ENCODE results near the gene HYLS1. TPM values are rescaled to one million over a fixed set of nuclear protein-coding genes. Genes with fewer than 3 reads are reported as not detected.

HYLS1 gene
- total RNA-seq, 1 donor from 2014 or later = 3.7 TPM

GRCh38 chr11:125930076-125930450, 42.6 kb downstream of the HYLS1 start:
- H3K36me3 ChIP-seq = no peaks in the 10 kb centered on the region
- H3K4me1 ChIP-seq = peaks cover 3% of the 10 kb centered on the region
- no peak overlapping the region for H3K4me3 ChIP-seq
- TF ChIP-seq POLR2AphosphoS5 (IDR thresholded peaks at IDR 0.05; ENCODE audit: insufficient read depth in 1 of 2, low read depth in 1 of 2) (no peak), CTCF (IDR thresholded peaks at IDR 0.05) (no peak), POLR2A (IDR thresholded peaks at IDR 0.05) (no peak)
- no peaks in the 10 kb centered on the region for H3K27me3 ChIP-seq
- H3K9me3 ChIP-seq = no peaks in the 10 kb centered on the region
- intact Hi-C loops (cut with DNase I) = no loop called here
- peak in 1 of 2 donors; percentile 56 for DNase-seq (ENCODE audit: extremely low spot score in 2 of 2)
- H3K27ac ChIP-seq = no peak overlapping the region

- intact Hi-C loops (cut with DNase I) = no loop called here
Observed at GRCh38 chr11:125931116-125931515, 43.6 kb downstream of the HYLS1 start.

GRCh38 chr11:125931668-125932067, 44.2 kb downstream of the HYLS1 start:
- H3K27ac ChIP-seq = no peak overlapping the region
- H3K36me3 ChIP-seq = no peaks in the 10 kb centered on the region
- intact Hi-C loops (cut with DNase I) = no loop called here
- TF ChIP-seq POLR2AphosphoS5 (IDR thresholded peaks at IDR 0.05; ENCODE audit: insufficient read depth in 1 of 2, low read depth in 1 of 2) (no peak), CTCF (IDR thresholded peaks at IDR 0.05) (no peak), POLR2A (IDR thresholded peaks at IDR 0.05) (no peak)
- DNase-seq (ENCODE audit: extremely low spot score in 2 of 2) = peak in 1 of 2 donors; percentile 79
- no peak overlapping the region for H3K4me3 ChIP-seq
- H3K27me3 ChIP-seq = no peaks in the 10 kb centered on the region
- peaks cover 9% of the 10 kb centered on the region for H3K4me1 ChIP-seq
- no peaks in the 10 kb centered on the region for H3K9me3 ChIP-seq

More at GRCh38 chr11:125931116-125931515, 43.6 kb downstream of the HYLS1 start:
- no peaks in the 10 kb centered on the region for H3K9me3 ChIP-seq
- DNase-seq (ENCODE audit: extremely low spot score in 2 of 2) = peak in 1 of 2 donors; percentile 60
- TF ChIP-seq CTCF (IDR thresholded peaks at IDR 0.05) (no peak), POLR2AphosphoS5 (IDR thresholded peaks at IDR 0.05; ENCODE audit: insufficient read depth in 1 of 2, low read depth in 1 of 2) (no peak), POLR2A (IDR thresholded peaks at IDR 0.05) (no peak)
- H3K4me3 ChIP-seq = no peak overlapping the region
- peaks cover 9% of the 10 kb centered on the region for H3K4me1 ChIP-seq
- H3K27ac ChIP-seq = no peak overlapping the region
- H3K36me3 ChIP-seq = no peaks in the 10 kb centered on the region
- no peaks in the 10 kb centered on the region for H3K27me3 ChIP-seq

- Histone ChIP-seq H3K4me3 (no peak overlapping the region), H3K9me3 (no peaks in the 10 kb centered on the region), H3K27me3 (no peaks in the 10 kb centered on the region), H3K27ac (no peak overlapping the region), H3K36me3 (no peaks in the 10 kb centered on the region), H3K4me1 (peaks cover 9% of the 10 kb centered on the region)
- TF ChIP-seq POLR2A (IDR thresholded peaks at IDR 0.05) = no peak
- intact Hi-C loops (cut with DNase I) = no loop called here
- DNase-seq (ENCODE audit: extremely low spot score in 2 of 2) = peak in 1 of 2 donors; percentile 81
Observed at GRCh38 chr11:125932301-125932700, 44.8 kb downstream of the HYLS1 start.

GRCh38 chr11:125933030-125933813, 45.8 kb downstream of the HYLS1 start:
- H3K4me3 ChIP-seq = no peak overlapping the region
- H3K27ac ChIP-seq = no peak overlapping the region
- peak in 1 of 2 donors; percentile 79 for DNase-seq (ENCODE audit: extremely low spot score in 2 of 2)
- no peaks in the 10 kb centered on the region for H3K27me3 ChIP-seq
- no peak for TF ChIP-seq POLR2A (IDR thresholded peaks at IDR 0.05)
- no peak for TF ChIP-seq POLR2AphosphoS5 (IDR thresholded peaks at IDR 0.05; ENCODE audit: insufficient read depth in 1 of 2, low read depth in 1 of 2)
- TF ChIP-seq CTCF (IDR thresholded peaks at IDR 0.05) = no peak
- intact Hi-C loops (cut with DNase I) = no loop called here
- H3K36me3 ChIP-seq = no peaks in the 10 kb centered on the region
- no peaks in the 10 kb centered on the region for H3K9me3 ChIP-seq
- H3K4me1 ChIP-seq = peaks cover 9% of the 10 kb centered on the region
